Right kidney (tissue), 1 donor: ENCODE results near the gene HIVEP2.

ENCODE experiments used
- DNase-seq: peaks from one replicate; pipeline ENCODE4 v3.0.0-alpha.2; 2016

Gene HIVEP2

GRCh38 chr6:142811923-142812322 is 133.1 kb downstream of the HIVEP2 start:
- no peak for DNase-seq

DNA sequence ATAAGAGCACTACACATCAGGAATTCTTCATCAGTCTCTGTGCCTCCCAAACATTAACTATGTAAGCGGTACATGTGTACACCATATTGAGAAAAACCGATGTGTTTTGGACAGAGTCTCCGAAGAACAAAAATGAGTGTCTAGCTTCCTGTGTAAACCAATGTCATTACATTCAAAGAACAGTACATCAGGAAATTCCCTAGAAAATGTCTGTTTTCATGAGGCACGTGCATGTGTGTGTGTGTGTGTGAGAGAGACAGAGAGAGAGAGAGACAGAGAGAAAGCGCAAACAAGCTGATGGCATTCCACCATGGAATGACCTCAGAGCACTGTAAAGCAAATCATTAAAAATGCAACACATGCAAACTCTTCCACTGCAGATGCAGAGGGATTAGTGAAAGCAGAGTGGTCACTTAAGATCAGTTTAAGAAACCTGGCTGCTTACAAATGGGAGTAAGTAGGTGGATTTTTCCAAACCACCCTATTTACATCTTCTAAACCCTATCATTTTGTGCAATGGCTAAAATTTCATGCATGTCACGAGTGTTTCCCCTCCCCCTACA is 133.9 kb downstream of the HIVEP2 start:
- DNase-seq = no peak

GRCh38 chr6:142809947-142810346 is 135.0 kb downstream of the HIVEP2 start:
- DNase-seq = no peak

GRCh38 chr6:142808405-142809061 is 136.4 kb downstream of the HIVEP2 start:
- DNase-seq = no peak

DNA sequence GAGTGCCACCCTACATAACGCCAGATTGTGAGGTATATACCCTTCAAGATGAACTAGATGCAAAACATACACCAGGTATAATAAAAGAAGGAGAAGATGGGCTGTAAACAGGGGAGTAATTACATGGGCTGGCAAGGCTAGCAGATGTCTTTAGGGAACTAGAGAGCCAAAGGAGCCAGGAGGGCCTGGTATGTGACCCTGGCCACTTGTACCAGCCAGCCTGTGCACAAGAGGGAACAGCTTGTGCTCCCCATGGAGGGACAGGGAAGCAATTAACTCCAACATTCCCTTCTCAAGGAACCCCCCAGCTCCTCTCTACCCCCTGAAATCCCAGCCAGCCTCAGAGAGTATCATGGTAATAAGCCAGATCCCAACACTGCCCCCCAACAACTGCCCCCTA is 139.9 kb downstream of the HIVEP2 start:
- no peak for DNase-seq

GRCh38 chr6:142804490-142804889 is 140.5 kb downstream of the HIVEP2 start:
- no peak for DNase-seq

GRCh38 chr6:142803495-142804058 is 141.4 kb downstream of the HIVEP2 start:
- DNase-seq = no peak

GRCh38 chr6:142803032-142803431 is 141.9 kb downstream of the HIVEP2 start:
- no peak for DNase-seq

- DNase-seq = no peak
These were observed 142.9 kb downstream of the HIVEP2 start for GRCh38 chr6:142802124-142802523.

DNA sequence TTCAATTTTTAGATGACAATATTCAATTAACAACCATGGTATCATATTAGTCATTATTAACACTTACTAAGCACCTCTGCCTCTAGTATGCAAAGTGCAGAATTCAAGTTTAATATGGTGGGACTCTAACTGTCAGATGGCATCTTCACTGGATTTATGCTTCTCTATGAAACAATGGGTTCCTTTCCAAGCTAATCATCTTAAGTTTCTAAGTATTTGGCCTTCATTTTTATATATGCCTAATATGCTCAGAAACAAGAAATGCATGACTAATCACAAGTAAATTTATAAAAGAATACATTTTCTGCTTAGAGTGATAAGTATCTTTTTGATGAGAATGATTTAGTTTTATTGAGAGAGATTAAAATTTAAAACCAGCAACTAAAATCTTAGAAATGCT is 144.7 kb downstream of the HIVEP2 start:
- no peak for DNase-seq

GRCh38 chr6:142799639-142800038 is 145.3 kb downstream of the HIVEP2 start:
- no peak for DNase-seq

- no peak for DNase-seq
These were observed 147.8 kb downstream of the HIVEP2 start for GRCh38 chr6:142797159-142797558.

GRCh38 chr6:142796571-142796970 is 148.4 kb downstream of the HIVEP2 start:
- no peak for DNase-seq

GRCh38 chr6:142796024-142796423 is 149.0 kb downstream of the HIVEP2 start:
- no peak for DNase-seq

- no peak for DNase-seq
These were observed 150.6 kb downstream of the HIVEP2 start for GRCh38 chr6:142794424-142794823.

GRCh38 chr6:142790257-142790656 is 154.7 kb downstream of the HIVEP2 start:
- DNase-seq = no peak

DNA sequence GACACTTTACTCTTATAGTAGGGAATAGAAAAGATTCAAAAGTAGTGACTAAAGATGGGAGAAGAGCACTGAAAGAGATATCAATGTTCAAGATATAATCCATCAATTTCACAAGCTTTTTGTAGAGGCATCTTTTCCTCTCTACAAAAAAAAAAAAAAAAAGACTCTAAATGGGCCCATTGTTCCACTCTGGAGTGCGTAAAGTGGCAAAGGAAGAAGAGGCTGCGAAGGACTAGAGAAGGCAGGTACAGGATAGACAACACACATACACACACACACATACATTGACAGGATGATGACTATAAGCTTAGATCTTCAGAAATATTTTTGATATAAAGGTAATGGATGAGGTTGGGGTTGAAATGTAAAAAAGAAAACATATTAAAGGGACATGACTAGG is 157.6 kb downstream of the HIVEP2 start:
- DNase-seq = no peak

DNA sequence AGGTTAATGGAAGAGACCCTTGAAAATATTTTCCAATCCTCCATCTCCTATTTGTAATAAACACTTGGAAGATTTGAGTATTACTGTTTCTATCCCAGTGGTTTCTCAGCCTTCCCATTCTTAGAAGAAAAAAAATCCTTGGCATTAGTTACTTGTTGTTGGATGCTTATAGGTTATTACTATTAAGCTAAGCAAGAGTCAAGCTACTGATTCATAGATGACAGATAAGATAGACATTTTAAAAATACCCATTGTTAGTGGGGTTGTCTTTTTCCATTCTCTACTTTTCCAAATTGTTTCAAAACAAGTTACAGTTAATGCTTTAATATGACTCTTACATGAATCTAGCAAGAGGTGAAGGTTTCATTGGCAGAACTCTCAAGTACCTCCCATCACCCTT is 158.5 kb downstream of the HIVEP2 start:
- no peak for DNase-seq

- no peak for DNase-seq
These were observed 160.6 kb downstream of the HIVEP2 start for GRCh38 chr6:142784344-142784743.

DNA sequence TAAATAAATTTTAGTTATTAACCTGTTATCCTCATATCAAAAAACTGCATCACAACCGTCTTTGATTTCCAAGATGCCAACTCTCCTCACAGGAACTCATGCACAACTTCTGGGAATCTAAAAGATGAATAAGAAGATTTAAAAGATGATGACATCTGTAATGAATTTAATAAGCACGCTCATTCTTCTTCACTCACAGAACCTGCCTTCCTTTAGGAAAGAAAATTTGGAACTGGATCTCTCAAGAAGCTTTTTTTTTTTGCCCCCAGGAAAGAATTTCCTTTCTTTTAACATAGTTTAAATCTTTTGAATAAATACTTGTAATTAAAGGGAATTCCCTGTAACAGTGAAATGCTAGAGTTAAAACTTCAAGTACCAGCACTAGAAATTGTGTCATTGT is 161.5 kb downstream of the HIVEP2 start:
- no peak for DNase-seq

GRCh38 chr6:142781129-142781528 is 163.8 kb downstream of the HIVEP2 start:
- DNase-seq = no peak

DNA sequence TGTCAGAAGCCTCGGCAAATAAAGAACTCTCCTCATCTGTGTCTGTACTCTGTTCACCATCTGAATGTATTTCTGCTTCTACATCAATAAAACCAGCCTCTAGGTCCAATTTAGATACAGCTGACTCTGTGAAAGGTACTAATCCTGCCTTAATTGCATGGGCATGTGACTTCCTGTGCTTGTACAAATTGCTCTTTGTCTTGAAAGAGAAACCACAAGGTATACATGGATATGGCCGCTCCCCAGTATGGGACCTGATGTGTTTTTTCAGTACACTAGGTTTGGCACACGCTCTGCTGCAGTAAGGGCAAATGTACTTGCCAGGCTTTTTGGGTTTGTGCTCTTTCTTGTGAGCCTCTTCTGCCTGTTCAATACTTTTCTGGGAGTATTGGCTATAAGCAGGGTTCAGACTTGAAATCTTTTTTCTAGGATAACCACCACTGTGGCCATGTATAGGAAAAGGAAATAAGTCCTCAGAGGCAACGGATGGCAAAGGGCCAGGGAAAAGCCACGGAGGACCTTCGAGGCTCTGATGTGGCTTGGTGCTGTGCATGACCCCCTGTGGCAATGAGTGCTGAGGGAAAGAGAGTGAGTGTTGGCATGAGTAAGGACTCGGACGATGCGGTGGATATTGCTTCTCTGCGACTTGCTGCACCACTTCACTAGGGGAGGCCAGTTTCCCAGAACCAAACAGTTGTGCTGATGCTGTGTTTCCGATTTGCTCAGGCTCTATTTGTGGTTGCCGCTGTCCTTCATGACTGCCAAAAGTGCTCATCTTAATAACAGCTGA is 170.9 kb downstream of the HIVEP2 start:
- no peak for DNase-seq

DNA sequence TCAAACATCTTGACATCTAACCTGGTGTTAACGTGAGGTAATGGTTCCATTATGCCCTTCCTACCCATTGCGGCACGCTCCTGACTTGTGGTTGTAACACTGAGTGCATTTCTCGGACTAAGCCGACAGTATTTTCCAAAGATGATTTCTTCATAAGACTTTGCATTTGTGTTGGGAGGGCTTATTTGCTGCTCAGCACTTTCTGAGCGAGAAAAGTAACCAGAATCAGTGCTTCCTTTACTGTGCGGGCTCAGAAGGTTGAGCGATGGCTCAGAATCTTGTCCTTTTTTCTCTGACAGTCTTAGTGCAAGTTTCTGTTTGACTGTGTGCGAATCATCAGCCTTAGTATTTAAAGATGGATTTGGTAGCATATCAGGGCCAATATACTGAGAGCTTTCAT is 171.7 kb downstream of the HIVEP2 start:
- no peak for DNase-seq
